Esophagus squamous epithelium (tissue), 5 donors: ENCODE results near the gene FOXP4. TPM values are rescaled to one million over a fixed set of nuclear protein-coding genes. Genes with fewer than 3 reads are reported as not detected.

Source experiments
- DNase-seq: peaks from one replicate; lab custom pipeline; 2025; lab: John Stamatoyannopoulos, UW
- H3K27ac ChIP-seq, 4 donors: fragments of 200-600 bp; sonication (generic); one replicate each; pipeline ENCODE4 v1.5.1; 2016 to 2019; ENCODE audit warnings: mild to moderate bottlenecking in 1 of 4
- H3K27me3 ChIP-seq, 4 donors: fragments of 200-600 bp; sonication (generic); 1 replicate in 3 of 4; 2 replicates in 1 of 4; pipeline versions ENCODE4 v1.5.1 to v1.6.0; 2017 to 2021; ENCODE audit warnings: antibody characterized with exemption in 1 of 4
- H3K36me3 ChIP-seq, 3 donors: fragments of 200-600 bp; sonication (generic); one replicate each; pipeline ENCODE4 v1.5.1; 2016 to 2019
- H3K4me1 ChIP-seq, 3 donors: fragments of 200-600 bp; sonication (generic); one replicate each; pipeline ENCODE4 v1.5.1; 2017 to 2019
- H3K4me3 ChIP-seq, 4 donors: fragments of 200-600 bp; sonication (generic); 1 replicate in 3 of 4; 2 replicates in 1 of 4; pipeline ENCODE4 v1.5.1; 2016 to 2019; ENCODE audit warnings: mild to moderate bottlenecking in 2 of 4, moderate library complexity in 1 of 4
- H3K9me3 ChIP-seq, 3 donors: fragments of 200-600 bp; sonication (generic); one replicate each; pipeline ENCODE4 v1.5.1; 2016 to 2019
- POLR2A ChIP-seq, 4 donors: fragments of 450-650 bp; IDR thresholded peaks; one replicate each; pipeline ENCODE4 v1.6.1; 2017; ENCODE audit warnings: antibody characterized with exemption in 4 of 4, mild to moderate bottlenecking in 4 of 4, moderate library complexity in 3 of 4
- WGBS, 2 donors: methylation state at CpG; one replicate each; pipeline ENCODE4 v1.1.5; 2018; 5-methylcytosine and 5-hydroxymethylcytosine counted together
- intact Hi-C: fragments of 100-400 bp; cut with DNase I; formaldehyde crosslinking; loops from one replicate; pipeline ENCODE4 v1.15.0; 2022
- total RNA-seq, 4 donors: library from RNA; depleted of rRNA; stranded (reverse); fragments of >200 nt; gene quantifications; one replicate each; pipeline ENCODE4 v1.1.0, GENCODE V29; 2016
- TF ChIP-seq, protein P1 (sequence below), 6 experiments: fragments of 450-650 bp in 4 of 6; fragments of 200-600 bp in 2 of 6; sonication (generic) in 2 of 6; IDR thresholded peaks; one replicate each; pipeline ENCODE4 v1.5.1; 2016 to 2019; ENCODE audit warnings: antibody characterized with exemption in 6 of 6, mild to moderate bottlenecking in 4 of 6, moderate library complexity in 4 of 6
- donor health status: DM: yes; HTN: yes; CAD: no.

FOXP4 gene
- total RNA-seq, 4 donors from 2014 or later = 2.2 to 10.3 (median 6.8) TPM

DNA sequence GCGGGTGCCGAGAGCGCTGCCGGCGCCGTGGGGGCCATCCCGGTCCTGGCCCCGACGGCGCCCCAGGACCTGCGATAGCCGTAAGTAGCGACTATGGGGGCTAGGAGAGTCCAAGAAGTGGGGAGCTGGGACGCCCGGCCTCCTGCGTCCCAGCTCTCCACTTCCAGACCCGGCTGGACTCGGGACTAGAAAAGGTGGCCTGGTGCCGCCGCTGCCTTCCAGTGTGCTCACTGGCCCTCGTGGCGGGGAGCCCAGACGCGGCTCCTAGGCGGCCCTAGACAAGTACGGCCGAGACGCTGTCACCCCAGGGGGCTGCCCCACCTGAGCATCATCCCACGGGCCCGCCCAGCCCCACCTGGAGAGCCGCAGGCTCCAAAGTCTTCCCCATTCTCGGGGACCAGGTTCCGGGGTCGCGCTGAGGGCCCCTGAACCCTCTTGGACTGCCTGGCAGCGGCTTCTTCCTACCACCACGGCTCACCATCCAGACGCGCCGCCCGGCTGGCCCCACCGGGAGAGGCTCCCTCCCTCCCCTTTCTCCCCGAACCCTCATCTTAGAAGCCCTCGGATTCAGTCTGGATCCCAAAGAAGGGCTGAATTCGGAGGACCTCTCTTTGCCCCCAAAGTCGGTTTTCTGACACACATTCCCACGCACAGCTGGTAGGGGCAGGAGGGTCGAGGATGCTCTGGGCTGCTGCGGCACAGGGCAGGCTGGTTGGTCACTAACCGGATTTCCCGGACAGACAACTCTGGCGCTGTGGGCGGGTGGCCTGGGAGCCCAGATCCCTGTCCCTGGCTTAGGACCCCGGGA lies 91.2 kb downstream of the FOXP4 start:
- H3K36me3 ChIP-seq = peaks cover 0 to 9% (median 0%) of the 10 kb centered on the region in 3 donors
- H3K4me1 ChIP-seq = peaks cover 16 to 61% (median 18%) of the 10 kb centered on the region in 3 donors
- intact Hi-C loops = no loop called here
- TF ChIP-seq, protein P1, sequence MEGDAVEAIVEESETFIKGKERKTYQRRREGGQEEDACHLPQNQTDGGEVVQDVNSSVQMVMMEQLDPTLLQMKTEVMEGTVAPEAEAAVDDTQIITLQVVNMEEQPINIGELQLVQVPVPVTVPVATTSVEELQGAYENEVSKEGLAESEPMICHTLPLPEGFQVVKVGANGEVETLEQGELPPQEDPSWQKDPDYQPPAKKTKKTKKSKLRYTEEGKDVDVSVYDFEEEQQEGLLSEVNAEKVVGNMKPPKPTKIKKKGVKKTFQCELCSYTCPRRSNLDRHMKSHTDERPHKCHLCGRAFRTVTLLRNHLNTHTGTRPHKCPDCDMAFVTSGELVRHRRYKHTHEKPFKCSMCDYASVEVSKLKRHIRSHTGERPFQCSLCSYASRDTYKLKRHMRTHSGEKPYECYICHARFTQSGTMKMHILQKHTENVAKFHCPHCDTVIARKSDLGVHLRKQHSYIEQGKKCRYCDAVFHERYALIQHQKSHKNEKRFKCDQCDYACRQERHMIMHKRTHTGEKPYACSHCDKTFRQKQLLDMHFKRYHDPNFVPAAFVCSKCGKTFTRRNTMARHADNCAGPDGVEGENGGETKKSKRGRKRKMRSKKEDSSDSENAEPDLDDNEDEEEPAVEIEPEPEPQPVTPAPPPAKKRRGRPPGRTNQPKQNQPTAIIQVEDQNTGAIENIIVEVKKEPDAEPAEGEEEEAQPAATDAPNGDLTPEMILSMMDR (IDR thresholded peaks at IDR 0.05) = no peak
- no peak for TF ChIP-seq POLR2A (IDR thresholded peaks at IDR 0.05)
- peak overlapping the region; percentile 78 to 92 (median 84) for H3K27ac ChIP-seq
- H3K9me3 ChIP-seq = no peaks in the 10 kb centered on the region
- H3K27me3 ChIP-seq = peaks cover 0 to 34% (median 0%) of the 10 kb centered on the region in 4 donors
- 0 to 10% methylated on average over 1 to 2 of the region's 54 CpGs for WGBS, 2 donors
- no peak for DNase-seq
- H3K4me3 ChIP-seq = peak overlapping the region; percentile 54 to 77 (median 65)

DNA sequence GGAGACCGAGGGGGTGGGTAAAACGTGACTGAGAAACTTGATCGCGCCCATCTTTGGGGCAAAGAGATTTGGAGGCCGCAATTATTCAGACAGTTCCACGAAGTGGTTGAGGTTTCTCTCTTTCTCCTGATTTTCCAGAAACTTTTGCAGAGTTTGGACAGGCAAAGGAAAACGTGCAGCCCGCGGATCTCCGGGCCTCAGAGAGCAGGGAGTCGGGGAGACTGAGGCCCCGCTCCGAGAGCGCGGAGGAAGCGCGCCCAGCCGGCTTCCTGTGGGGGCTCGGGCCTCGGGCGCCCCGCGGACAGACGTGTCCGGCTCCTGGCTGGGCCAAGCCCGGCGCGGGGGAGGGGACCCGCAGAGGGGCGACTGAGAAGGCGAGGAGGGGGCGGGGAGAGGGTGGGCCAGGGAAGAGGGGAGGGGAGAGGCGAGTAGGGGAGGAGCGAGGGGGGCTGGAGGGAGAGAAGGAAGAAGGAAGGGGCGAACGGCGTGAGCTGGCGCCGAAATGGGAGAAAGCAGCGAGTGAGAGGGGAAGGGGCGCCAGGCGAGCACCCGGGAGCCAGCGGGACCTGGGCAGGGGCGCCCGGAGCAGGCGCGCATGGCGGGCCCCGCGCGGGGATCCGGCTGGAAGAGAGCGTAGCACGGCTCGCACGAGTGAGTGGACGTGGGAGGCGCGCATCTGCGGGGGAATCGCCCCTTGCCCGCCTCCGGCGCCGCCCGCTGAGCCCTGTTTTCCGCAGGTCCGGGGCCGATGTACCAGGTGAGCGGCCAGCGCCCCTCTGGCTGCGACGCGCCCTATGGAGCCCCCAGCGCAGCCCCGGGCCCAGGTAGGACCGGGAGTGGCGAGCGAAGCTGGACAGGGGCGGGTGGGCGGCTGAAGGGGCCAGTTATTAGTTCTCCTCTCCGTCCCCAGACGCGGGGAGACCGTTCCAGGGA lies 92.1 kb downstream of the FOXP4 start, which contains the start of gene MDFI:
Gene MDFI (plus strand): TSS at position 467 of the 933 bp plus-strand sequence. CDS start 282 bp downstream, at position 749.
- H3K27ac ChIP-seq = peak within 1 kb of the TSS; percentile 78 to 92 (median 84)
- intact Hi-C loops = no loop called here
- H3K27me3 ChIP-seq = peaks cover 0 to 34% (median 0%) of the 10 kb centered on the region in 4 donors
- peak within 1 kb of the TSS; percentile 54 to 77 (median 65) for H3K4me3 ChIP-seq
- no peak for DNase-seq
- 3 to 8% methylated on average over 24 to 45 of the region's 86 CpGs for WGBS, 2 donors
- no peaks in the 10 kb centered on the region for H3K9me3 ChIP-seq
- peaks cover 16 to 69% (median 18%) of the 10 kb centered on the region in 3 donors for H3K4me1 ChIP-seq
- peaks cover 0 to 9% (median 0%) of the 10 kb centered on the region in 3 donors for H3K36me3 ChIP-seq
- TF ChIP-seq POLR2A (IDR thresholded peaks at IDR 0.05) = no peak
- TF ChIP-seq, protein P1 (IDR thresholded peaks at IDR 0.05) = no peak

DNA sequence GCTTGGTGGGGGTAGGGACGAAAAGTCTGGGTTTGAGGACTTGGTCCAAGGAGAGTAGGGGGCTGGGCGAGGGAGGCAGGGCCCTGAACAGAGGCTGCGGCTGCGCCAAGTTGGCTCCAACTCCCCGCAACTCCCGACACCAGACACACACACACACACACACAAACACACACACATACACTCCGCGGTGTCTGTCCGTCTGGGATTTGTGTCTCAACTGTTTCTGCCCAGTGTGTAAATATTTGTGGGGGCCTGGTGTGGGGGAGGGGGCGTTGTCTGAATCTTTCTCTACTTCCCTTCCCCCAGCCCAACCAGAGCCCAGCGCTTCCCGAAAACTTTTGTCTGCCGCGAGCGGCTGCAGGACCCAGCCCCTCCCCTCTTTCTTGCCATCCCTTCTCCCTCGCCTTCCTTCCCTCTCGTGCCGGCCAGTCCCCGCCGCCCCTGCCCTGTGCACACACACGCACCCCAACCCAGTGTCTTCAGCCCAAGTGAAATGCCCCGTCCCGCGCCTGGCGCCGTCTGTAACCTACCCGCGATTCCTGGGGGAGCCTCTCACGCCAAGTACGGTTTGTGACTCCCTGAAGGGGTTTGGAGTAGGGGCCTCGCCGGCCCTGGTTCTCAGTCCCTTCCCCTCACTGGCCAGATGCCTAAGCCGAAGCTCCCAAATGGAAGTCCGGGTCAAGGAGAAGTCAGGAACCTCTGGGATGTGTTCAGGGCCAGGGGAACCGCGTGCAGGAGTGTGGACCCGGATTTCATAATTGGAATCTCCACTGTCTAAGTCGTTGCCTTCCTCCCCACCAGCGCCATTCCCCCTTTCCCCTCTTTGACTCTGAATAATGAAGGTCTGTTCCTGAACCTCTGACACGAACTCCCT lies 93.0 kb downstream of the FOXP4 start:
- intact Hi-C loops = no loop called here
- H3K27ac ChIP-seq = peak overlapping the region in 2 of 4 donors; percentile 56 to 88
- peaks cover 0 to 9% (median 0%) of the 10 kb centered on the region in 3 donors for H3K36me3 ChIP-seq
- H3K27me3 ChIP-seq = peaks cover 0 to 34% (median 0%) of the 10 kb centered on the region in 4 donors
- WGBS, 2 donors = 46 to 66% methylated on average over 20 to 27 of the region's 40 CpGs
- peak overlapping the region; percentile 54 to 77 (median 65) for H3K4me3 ChIP-seq
- no peak for TF ChIP-seq POLR2A (IDR thresholded peaks at IDR 0.05)
- TF ChIP-seq, protein P1 (IDR thresholded peaks at IDR 0.05) = no peak
- H3K4me1 ChIP-seq = peaks cover 16 to 76% (median 19%) of the 10 kb centered on the region in 3 donors
- H3K9me3 ChIP-seq = no peaks in the 10 kb centered on the region
- DNase-seq = no peak

DNA sequence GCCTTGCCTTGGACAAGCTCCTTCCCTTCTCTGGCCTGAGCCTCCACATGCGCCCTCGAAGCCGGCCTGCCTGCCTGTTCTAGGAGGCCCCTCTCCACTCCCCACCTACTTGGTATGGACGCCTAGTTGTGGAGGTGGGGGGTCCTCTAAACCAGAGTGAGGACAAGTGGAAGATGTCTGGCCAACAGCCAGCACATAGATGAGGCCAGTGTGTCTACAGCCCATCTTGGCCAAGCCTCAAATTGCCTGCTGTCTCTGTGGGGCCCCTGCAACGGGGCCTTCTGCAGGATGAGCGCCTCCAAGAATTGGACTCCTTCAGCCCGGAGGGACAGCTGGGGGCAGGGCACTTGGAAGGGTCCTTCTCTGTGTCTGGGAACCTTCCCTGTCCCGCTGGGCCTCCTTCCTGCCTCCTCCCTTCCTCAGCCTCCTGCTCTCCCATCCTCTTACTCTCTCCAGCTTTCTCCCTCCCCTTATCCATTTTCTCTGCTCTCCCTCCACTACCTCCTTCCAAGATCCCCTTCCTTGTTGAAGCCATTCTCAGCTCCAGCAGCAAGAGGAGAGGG lies 93.7 kb downstream of the FOXP4 start:
- H3K4me1 ChIP-seq = peaks cover 16 to 77% (median 22%) of the 10 kb centered on the region in 3 donors
- no peak for DNase-seq
- H3K36me3 ChIP-seq = peaks cover 0 to 9% (median 0%) of the 10 kb centered on the region in 3 donors
- no peaks in the 10 kb centered on the region for H3K9me3 ChIP-seq
- intact Hi-C loops = no loop called here
- TF ChIP-seq POLR2A (IDR thresholded peaks at IDR 0.05) = no peak
- TF ChIP-seq, protein P1 (IDR thresholded peaks at IDR 0.05) = no peak
- H3K27ac ChIP-seq = no peak overlapping the region
- H3K27me3 ChIP-seq = peaks cover 0 to 34% (median 0%) of the 10 kb centered on the region in 4 donors
- 72 to 79% methylated on average over 5 to 7 of the region's 8 CpGs for WGBS, 2 donors
- no peak overlapping the region for H3K4me3 ChIP-seq
